ENCODE measurements around the gene PLEKHA5.

Gene PLEKHA5

GRCh38 chr12:19203013-19203412, 73.5 kb downstream of the PLEKHA5 start:
- no peak overlapping the region for H3K4me3 ChIP-seq (ENCODE audit: low read depth, low read length)
- no peak for TF ChIP-seq CTCF (IDR thresholded peaks at IDR 0.05)
- no peak overlapping the region for H3K9ac ChIP-seq
- H3K4me1 ChIP-seq = peaks cover 3% of the 10 kb centered on the region
- no peak overlapping the region for H3K4me2 ChIP-seq (ENCODE audit: low read length)
- no peak overlapping the region for H2AFZ ChIP-seq
- H3K9me3 ChIP-seq (ENCODE audit: control insufficient read depth, low read length) = no peaks in the 10 kb centered on the region
- no peaks in the 10 kb centered on the region for H3K79me2 ChIP-seq
- H3K27me3 ChIP-seq (ENCODE audit: control insufficient read depth, insufficient read depth, low read length) = no peaks in the 10 kb centered on the region
- no peak overlapping the region for H3K27ac ChIP-seq
- H3K36me3 ChIP-seq (ENCODE audit: control insufficient read depth, insufficient read depth, low read length) = no peaks in the 10 kb centered on the region

GRCh38 chr12:19203539-19204506, 74.3 kb downstream of the PLEKHA5 start:
- Histone ChIP-seq H3K4me2 (ENCODE audit: low read length) (no peak overlapping the region), H3K36me3 (ENCODE audit: control insufficient read depth, insufficient read depth, low read length) (no peaks in the 10 kb centered on the region), H3K79me2 (no peaks in the 10 kb centered on the region), H3K9me3 (ENCODE audit: control insufficient read depth, low read length) (no peaks in the 10 kb centered on the region), H3K4me3 (ENCODE audit: low read depth, low read length) (no peak overlapping the region), H3K27ac (no peak overlapping the region), H3K9ac (no peak overlapping the region), H3K4me1 (peaks cover 3% of the 10 kb centered on the region), H3K27me3 (ENCODE audit: control insufficient read depth, insufficient read depth, low read length) (no peaks in the 10 kb centered on the region), H2AFZ (no peak overlapping the region)
- TF ChIP-seq CTCF (IDR thresholded peaks at IDR 0.05) = no peak

- no peaks in the 10 kb centered on the region for H3K36me3 ChIP-seq (ENCODE audit: control insufficient read depth, insufficient read depth, low read length)
- no peak overlapping the region for H2AFZ ChIP-seq
- H3K27me3 ChIP-seq (ENCODE audit: control insufficient read depth, insufficient read depth, low read length) = no peaks in the 10 kb centered on the region
- no peak for TF ChIP-seq CTCF (IDR thresholded peaks at IDR 0.05)
- peaks cover 3% of the 10 kb centered on the region for H3K4me1 ChIP-seq
- no peak overlapping the region for H3K9ac ChIP-seq
- no peaks in the 10 kb centered on the region for H3K9me3 ChIP-seq (ENCODE audit: control insufficient read depth, low read length)
- H3K4me3 ChIP-seq (ENCODE audit: low read depth, low read length) = no peak overlapping the region
- H3K27ac ChIP-seq = no peak overlapping the region
- no peak overlapping the region for H3K4me2 ChIP-seq (ENCODE audit: low read length)
- H3K79me2 ChIP-seq = no peaks in the 10 kb centered on the region
Measured at GRCh38 chr12:19205120-19205519, 75.6 kb downstream of the PLEKHA5 start.

- no peak overlapping the region for H3K4me3 ChIP-seq (ENCODE audit: low read depth, low read length)
- no peak overlapping the region for H3K4me2 ChIP-seq (ENCODE audit: low read length)
- H3K9ac ChIP-seq = no peak overlapping the region
- no peaks in the 10 kb centered on the region for H3K27me3 ChIP-seq (ENCODE audit: control insufficient read depth, insufficient read depth, low read length)
- no peak overlapping the region for H3K27ac ChIP-seq
- no peak for TF ChIP-seq CTCF (IDR thresholded peaks at IDR 0.05)
- H2AFZ ChIP-seq = no peak overlapping the region
- H3K9me3 ChIP-seq (ENCODE audit: control insufficient read depth, low read length) = no peaks in the 10 kb centered on the region
- no peaks in the 10 kb centered on the region for H3K79me2 ChIP-seq
- peaks cover 3% of the 10 kb centered on the region for H3K4me1 ChIP-seq
- no peaks in the 10 kb centered on the region for H3K36me3 ChIP-seq (ENCODE audit: control insufficient read depth, insufficient read depth, low read length)
Measured at GRCh38 chr12:19206493-19207077, 77.1 kb downstream of the PLEKHA5 start.

Measured in parathyroid adenoma (tissue), 2 donors.